Panc1 (cell line): Measurements from ENCODE around the gene ALG1L2. TPM values are rescaled to one million over a fixed set of nuclear protein-coding genes. Genes with fewer than 3 reads are reported as not detected.
"Not testable (repeated sequence)": the region's sequence is repeated elsewhere in the genome, so short reads cannot be mapped to it uniquely, and the experiment has no call there.

Experiments
- ATAC-seq: fragments of 200-7000 bp; cut with Tn5 transposase; 2 replicates; pipeline ENCODE4 v1.9.1; 2020; ENCODE audit warnings: mild to moderate bottlenecking, moderate library complexity
- BruUV-seq: library from RNA; stranded (reverse); fragments of 400-500 nt; replicated peaks from 2 replicates; lab custom pipeline; 2021; lab: Mats Ljungman, UMichigan
- CTCF ChIA-PET: fragments of 300-600 bp; sonication (Branson Sonifier 250); formaldehyde crosslinking; loops from one replicate; lab custom pipeline; 2022; ENCODE audit warnings: antibody characterized with exemption; lab: Charles Lee
- POLR2A ChIA-PET: fragments of 300-600 bp; sonication (Branson Sonifier 250); formaldehyde crosslinking; loops from one replicate; lab custom pipeline; 2022; ENCODE audit warnings: antibody characterized with exemption; lab: Charles Lee
- DNase-seq: peaks from one replicate; pipeline ENCODE4 v3.0.0-alpha.2; 2010; ENCODE audit warnings: low read depth, low spot score
- H3K27ac ChIP-seq: 2 replicates; pipeline ENCODE4 v1.5.1; 2011; ENCODE audit warnings: mild to moderate bottlenecking, low read length, inconsistent platforms
- H3K27me3 ChIP-seq: fragments of 200-500 bp; sonication (Bioruptor generic); 2 replicates; pipeline ENCODE4 v1.6.0; 2014; ENCODE audit warnings: low read length, inconsistent platforms; ENCODE audit not compliant: control insufficient read depth, insufficient read depth
- H3K36me3 ChIP-seq: fragments of 200-500 bp; sonication (Bioruptor generic); 2 replicates; pipeline ENCODE4 v1.5.1; 2014; ENCODE audit warnings: inconsistent platforms, mild to moderate bottlenecking, low read length, moderate library complexity; ENCODE audit not compliant: control insufficient read depth, insufficient read depth
- H3K4me1 ChIP-seq: 2 replicates; pipeline ENCODE4 v1.5.1; 2011; ENCODE audit warnings: inconsistent platforms, mild to moderate bottlenecking, low read length, moderate library complexity; ENCODE audit not compliant: control insufficient read depth, insufficient read depth
- H3K4me3 ChIP-seq, 2 experiments: 2 replicates each; pipeline ENCODE4 v1.5.1; 2011 to 2012; ENCODE audit warnings: low read depth in 2 of 2, low read length in 2 of 2, mild to moderate bottlenecking in 2 of 2, inconsistent platforms in 1 of 2, moderate library complexity in 1 of 2
- H3K9me3 ChIP-seq: fragments of 200-500 bp; sonication (Bioruptor generic); 2 replicates; pipeline ENCODE4 v1.5.1; 2014; ENCODE audit warnings: low read depth, mild to moderate bottlenecking, inconsistent platforms, low read length, moderate library complexity; ENCODE audit not compliant: control insufficient read depth, insufficient read depth
- CTCF ChIP-seq: fragments of 450-650 bp; IDR thresholded peaks from 2 replicates; pipeline ENCODE4 v1.5.1; 2017; ENCODE audit warnings: mild to moderate bottlenecking
- in situ Hi-C: cut with HindIII; loops from 2 replicates; pipeline ENCODE4 v1.10.0; 2016; ENCODE audit warnings: low sequenced_read_pairs, low pct_unique_long_range_greater_than_20kb
- intact Hi-C: fragments of 100-400 bp; cut with micrococcal nuclease; formaldehyde crosslinking; loops from one replicate; pipeline ENCODE4 v1.10.0; 2022; ENCODE audit not compliant: unreplicated experiment
- total RNA-seq: library from RNA; stranded (reverse); gene quantifications from one replicate; pipeline ENCODE4 v1.2.1, GENCODE V29; 2021; ENCODE audit not compliant: unreplicated experiment

Gene ALG1L2
- total RNA-seq, 1 experiment from 2014 or later = 0.33 TPM

GRCh38 chr3:130097690-130098638 lies 16.3 kb downstream of the ALG1L2 start:
- BruUV-seq, H3K9me3 ChIP-seq, H3K27me3 ChIP-seq, ATAC-seq, in situ Hi-C loops, DNase-seq, H3K4me3 ChIP-seq, H3K27ac ChIP-seq, H3K36me3 ChIP-seq, H3K4me1 ChIP-seq, POLR2A ChIA-PET: not testable (repeated sequence)
- TF ChIP-seq CTCF = peak; percentile 85
- CTCF ChIA-PET = interaction anchor here (1.0 to 1.8 kb wide), 3 partner anchors 14 to 156 kb away, joined by 3 to 9 read pairs (median 4); no protein-coding TSS in a partner anchor
- intact Hi-C loops = loop anchor here (10.0 kb wide), 1 partner anchor 473 kb away; no protein-coding TSS in a partner anchor

GRCh38 chr3:130098639-130099385 lies 17.2 kb downstream of the ALG1L2 start:
- H3K27me3 ChIP-seq, DNase-seq, ATAC-seq, H3K4me1 ChIP-seq, BruUV-seq, POLR2A ChIA-PET, H3K36me3 ChIP-seq, H3K27ac ChIP-seq, H3K4me3 ChIP-seq, in situ Hi-C loops, H3K9me3 ChIP-seq: not testable (repeated sequence)
- intact Hi-C loops = loop anchor here (10.0 kb wide), 1 partner anchor 474 kb away; no protein-coding TSS in a partner anchor
- peak; percentile 26; the same call in 1 of the 2 replicates for TF ChIP-seq CTCF
- CTCF ChIA-PET = interaction anchor here (0.7 to 1.8 kb wide), 4 partner anchors 13 to 939 kb away, joined by 3 to 9 read pairs (median 4); no protein-coding TSS in a partner anchor

- in situ Hi-C loops, H3K27ac ChIP-seq, CTCF ChIA-PET, BruUV-seq, H3K36me3 ChIP-seq, POLR2A ChIA-PET, H3K27me3 ChIP-seq, ATAC-seq, H3K4me3 ChIP-seq, H3K9me3 ChIP-seq, H3K4me1 ChIP-seq, DNase-seq: not testable (repeated sequence)
- intact Hi-C loops = loop anchor here (10.0 kb wide), 1 partner anchor 98 kb away; no protein-coding TSS in a partner anchor
Observed at GRCh38 chr3:130102545-130102944, 20.9 kb downstream of the ALG1L2 start.

- H3K27me3 ChIP-seq, H3K27ac ChIP-seq, H3K36me3 ChIP-seq, POLR2A ChIA-PET, H3K9me3 ChIP-seq, BruUV-seq, CTCF ChIA-PET, DNase-seq, H3K4me3 ChIP-seq, H3K4me1 ChIP-seq, in situ Hi-C loops: not testable (repeated sequence)
- 0 out of 2 replicates have a peak, but pooled peaks have one; percentile 26 for ATAC-seq
- intact Hi-C loops = loop anchor here (10.0 kb wide), 1 partner anchor 99 kb away; no protein-coding TSS in a partner anchor
Observed at GRCh38 chr3:130104191-130104590, 22.6 kb downstream of the ALG1L2 start.

- H3K36me3 ChIP-seq, H3K9me3 ChIP-seq, POLR2A ChIA-PET, ATAC-seq, H3K27me3 ChIP-seq, H3K27ac ChIP-seq, DNase-seq, H3K4me1 ChIP-seq, H3K4me3 ChIP-seq, BruUV-seq, in situ Hi-C loops: not testable (repeated sequence)
- CTCF ChIA-PET = interaction anchor here (2.2 kb wide), 1 partner anchor 165 kb away, joined by 13 read pairs; no protein-coding TSS in a partner anchor
- intact Hi-C loops = loop anchor here (10.0 kb wide), 1 partner anchor 103 kb away; no protein-coding TSS in a partner anchor
Observed at GRCh38 chr3:130107333-130107995, 25.8 kb downstream of the ALG1L2 start.
